ENCODE data around the gene FBXW11. TPM values are rescaled to one million over a fixed set of nuclear protein-coding genes. Genes with fewer than 3 reads are reported as not detected.
"Not testable (repeated sequence)": the region's sequence is repeated elsewhere in the genome, so short reads cannot be mapped to it uniquely, and the experiment has no call there.

FBXW11 gene
- total RNA-seq, 4 donors from 2014 or later: 41.1 to 49.7 (median 43.0) TPM

DNA sequence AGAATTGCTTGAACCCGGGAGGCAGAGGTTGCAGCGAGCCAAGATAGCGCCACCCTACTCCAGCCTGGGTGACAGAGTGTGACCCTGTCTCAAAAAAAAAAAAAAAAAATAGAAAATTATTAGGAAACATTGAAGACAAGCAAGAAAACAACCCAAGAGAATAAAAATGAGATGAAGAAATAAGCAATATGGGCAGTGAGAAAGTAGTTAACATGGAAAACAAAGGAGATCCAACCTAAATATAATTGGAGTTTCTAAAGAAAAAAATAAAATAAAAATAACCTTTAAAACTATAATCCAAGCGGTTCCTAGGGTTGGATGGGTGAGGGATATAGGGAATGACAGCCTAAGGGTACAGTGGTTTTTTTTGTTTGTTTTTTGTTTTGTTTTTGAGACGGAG is 71.9 kb downstream of the FBXW11 start:
- 91% methylated on average over 5 of the region's 5 CpGs for WGBS
- Histone ChIP-seq H3K4me1 (peaks cover 5% of the 10 kb centered on the region), H3K9me3 (no peaks in the 10 kb centered on the region), H3K4me3 (no peak overlapping the region), H3K36me3 (no peaks in the 10 kb centered on the region), H3K27me3 (no peaks in the 10 kb centered on the region), H3K27ac (no peak overlapping the region)
- DNase-seq (ENCODE audit: low spot score in 2 of 2): no peak
- TF ChIP-seq POLR2AphosphoS5 (IDR thresholded peaks at IDR 0.05) (no peak), POLR2A (IDR thresholded peaks at IDR 0.05) (no peak), EP300 (IDR thresholded peaks at IDR 0.05) (no peak)
- TF ChIP-seq, protein P1, sequence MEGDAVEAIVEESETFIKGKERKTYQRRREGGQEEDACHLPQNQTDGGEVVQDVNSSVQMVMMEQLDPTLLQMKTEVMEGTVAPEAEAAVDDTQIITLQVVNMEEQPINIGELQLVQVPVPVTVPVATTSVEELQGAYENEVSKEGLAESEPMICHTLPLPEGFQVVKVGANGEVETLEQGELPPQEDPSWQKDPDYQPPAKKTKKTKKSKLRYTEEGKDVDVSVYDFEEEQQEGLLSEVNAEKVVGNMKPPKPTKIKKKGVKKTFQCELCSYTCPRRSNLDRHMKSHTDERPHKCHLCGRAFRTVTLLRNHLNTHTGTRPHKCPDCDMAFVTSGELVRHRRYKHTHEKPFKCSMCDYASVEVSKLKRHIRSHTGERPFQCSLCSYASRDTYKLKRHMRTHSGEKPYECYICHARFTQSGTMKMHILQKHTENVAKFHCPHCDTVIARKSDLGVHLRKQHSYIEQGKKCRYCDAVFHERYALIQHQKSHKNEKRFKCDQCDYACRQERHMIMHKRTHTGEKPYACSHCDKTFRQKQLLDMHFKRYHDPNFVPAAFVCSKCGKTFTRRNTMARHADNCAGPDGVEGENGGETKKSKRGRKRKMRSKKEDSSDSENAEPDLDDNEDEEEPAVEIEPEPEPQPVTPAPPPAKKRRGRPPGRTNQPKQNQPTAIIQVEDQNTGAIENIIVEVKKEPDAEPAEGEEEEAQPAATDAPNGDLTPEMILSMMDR (IDR thresholded peaks at IDR 0.05): no peak

GRCh38 chr5:171931163-171931562 is 75.3 kb downstream of the FBXW11 start:
- no peaks in the 10 kb centered on the region for H3K9me3 ChIP-seq
- H3K27me3 ChIP-seq: no peaks in the 10 kb centered on the region

DNA sequence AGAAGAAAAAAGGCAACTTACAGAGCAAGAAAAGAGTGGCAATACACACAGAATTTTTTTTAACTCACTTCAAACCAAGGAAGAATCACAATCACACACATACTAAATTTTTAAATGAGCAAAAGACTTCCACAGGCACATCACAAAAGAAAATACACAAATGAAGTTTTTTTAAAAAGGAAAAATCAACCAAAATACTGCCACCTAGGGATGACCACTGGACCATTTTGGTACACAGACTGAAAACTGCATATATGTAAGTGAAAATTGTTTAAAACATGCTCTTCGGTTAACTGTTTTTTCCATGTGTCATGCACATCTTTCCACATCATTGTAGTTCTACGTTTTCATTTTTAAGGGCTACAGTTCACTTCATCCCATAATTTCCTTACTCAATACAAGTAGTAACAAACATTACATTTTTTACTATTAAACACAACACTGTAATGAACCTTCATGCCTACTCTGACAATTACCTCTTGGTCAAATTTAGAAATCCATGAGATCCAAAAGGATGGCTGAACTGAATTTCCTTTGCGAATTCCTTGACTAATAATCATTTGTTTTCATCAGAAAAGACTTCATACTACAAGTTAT is 79.0 kb downstream of the FBXW11 start:
- 92% methylated on average over 3 of the region's 3 CpGs for WGBS
- Histone ChIP-seq H3K27me3 (no peaks in the 10 kb centered on the region), H3K36me3 (no peaks in the 10 kb centered on the region), H3K9me3 (no peaks in the 10 kb centered on the region), H3K27ac (no peak overlapping the region), H3K4me3 (no peak overlapping the region), H3K4me1 (peaks cover 21% of the 10 kb centered on the region)
- no peak for DNase-seq (ENCODE audit: low spot score in 2 of 2)
- TF ChIP-seq POLR2AphosphoS5 (IDR thresholded peaks at IDR 0.05) (no peak), POLR2A (IDR thresholded peaks at IDR 0.05) (no peak)

More at GRCh38 chr5:171931163-171931562, 75.3 kb downstream of the FBXW11 start:
- Histone ChIP-seq H3K4me1 (peaks cover 5% of the 10 kb centered on the region), H3K36me3 (no peaks in the 10 kb centered on the region), H3K4me3 (no peak overlapping the region), H3K27ac (no peak overlapping the region)
- no peak for DNase-seq (ENCODE audit: low spot score in 2 of 2)
- TF ChIP-seq EP300 (IDR thresholded peaks at IDR 0.05) (no peak), POLR2AphosphoS5 (IDR thresholded peaks at IDR 0.05) (no peak), POLR2A (IDR thresholded peaks at IDR 0.05) (no peak)
- TF ChIP-seq, protein P1 (IDR thresholded peaks at IDR 0.05): no peak
- WGBS: 90% methylated on average over 2 of the region's 2 CpGs

DNA sequence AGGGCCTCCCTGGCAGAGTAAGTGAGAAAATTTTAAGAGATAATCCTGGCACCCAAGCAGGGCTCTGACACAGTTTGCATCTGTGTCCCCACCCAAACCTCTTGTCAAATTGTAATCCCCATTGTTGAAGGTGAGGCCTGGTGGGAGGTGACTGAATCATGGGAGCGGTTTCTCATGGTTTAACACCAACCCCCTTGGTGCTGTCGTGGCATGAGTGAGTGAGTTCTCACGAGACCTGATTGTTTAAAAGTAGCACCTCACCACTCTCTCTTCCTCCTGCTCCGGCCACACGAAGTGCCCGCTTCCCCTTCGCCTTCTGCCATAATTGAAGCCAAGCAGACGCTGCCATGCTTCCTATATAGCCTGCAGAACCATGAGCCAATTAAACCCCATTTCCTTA is 80.1 kb downstream of the FBXW11 start:
- H3K36me3 ChIP-seq: no peaks in the 10 kb centered on the region
- H3K9me3 ChIP-seq: no peaks in the 10 kb centered on the region
- WGBS: 70% methylated on average over 8 of the region's 8 CpGs
- TF ChIP-seq EP300 (IDR thresholded peaks at IDR 0.05) (no peak), POLR2A (IDR thresholded peaks at IDR 0.05) (no peak), POLR2AphosphoS5 (IDR thresholded peaks at IDR 0.05) (no peak)
- TF ChIP-seq, protein P1 (IDR thresholded peaks at IDR 0.05): no peak
- H3K4me1 ChIP-seq: peaks cover 21% of the 10 kb centered on the region
- no peak overlapping the region for H3K27ac ChIP-seq
- H3K4me3 ChIP-seq: no peak overlapping the region
- DNase-seq (ENCODE audit: low spot score in 2 of 2): no peak
- H3K27me3 ChIP-seq: no peaks in the 10 kb centered on the region

- peak overlapping the region; percentile 21 for H3K27ac ChIP-seq
- 73% methylated on average over 13 of the region's 25 CpGs for WGBS
- TF ChIP-seq POLR2AphosphoS5 (IDR thresholded peaks at IDR 0.05) (peak in 1 of 3 donors; percentile 8), POLR2A (IDR thresholded peaks at IDR 0.05) (no peak)
Observed at GRCh38 chr5:171924493-171925122, 81.8 kb downstream of the FBXW11 start.

GRCh38 chr5:171920765-171921391 is 85.6 kb downstream of the FBXW11 start:
- no peaks in the 10 kb centered on the region for H3K9me3 ChIP-seq

More at GRCh38 chr5:171924493-171925122, 81.8 kb downstream of the FBXW11 start:
- Histone ChIP-seq H3K9me3 (no peaks in the 10 kb centered on the region), H3K36me3 (no peaks in the 10 kb centered on the region), H3K4me1 (peaks cover 21% of the 10 kb centered on the region), H3K4me3 (peak overlapping the region; percentile 13), H3K27me3 (no peaks in the 10 kb centered on the region)
- no peak for DNase-seq (ENCODE audit: low spot score in 2 of 2)

GRCh38 chr5:171915700-171916099 is 90.7 kb downstream of the FBXW11 start:
- H3K4me3 ChIP-seq; H3K36me3 ChIP-seq; H3K9me3 ChIP-seq; DNase-seq (ENCODE audit: low spot score in 2 of 2); H3K27me3 ChIP-seq; H3K27ac ChIP-seq: not testable (repeated sequence)
- peaks cover 13% of the 10 kb centered on the region for H3K4me1 ChIP-seq
- WGBS: 93% methylated on average over 4 of the region's 4 CpGs

More at GRCh38 chr5:171920765-171921391, 85.6 kb downstream of the FBXW11 start:
- no peaks in the 10 kb centered on the region for H3K27me3 ChIP-seq
- no peak overlapping the region for H3K27ac ChIP-seq
- DNase-seq (ENCODE audit: low spot score in 2 of 2): no peak
- no peaks in the 10 kb centered on the region for H3K36me3 ChIP-seq
- H3K4me1 ChIP-seq: peaks cover 16% of the 10 kb centered on the region
- 93% methylated on average over 6 of the region's 6 CpGs for WGBS
- H3K4me3 ChIP-seq: no peak overlapping the region
- no peak for TF ChIP-seq EP300 (IDR thresholded peaks at IDR 0.05)
- TF ChIP-seq POLR2AphosphoS5 (IDR thresholded peaks at IDR 0.05): no peak

Measured in suprapubic skin (tissue), 4 donors.